ENCODE measurements around the gene CALHM5.
A peak's percentile ranks its signal among the peaks of the same experiment; 100 is the strongest.
"Not testable (repeated sequence)": the region's sequence is repeated elsewhere in the genome, so short reads cannot be mapped to it uniquely, and the experiment has no call there.

CALHM5 gene

GRCh38 chr6:116511424-116512110 is at the start of gene CALHM5:
Gene CALHM5, plus strand, starts transcription at chr6:116511639. Its CDS starts 58 bp downstream, at chr6:116511697.
- DNase-seq: no peak

GRCh38 chr6:116461932-116462885 is 49.2 kb upstream of the CALHM5 start:
- no peak for DNase-seq

GRCh38 chr6:116463301-116463700 is 48.1 kb upstream of the CALHM5 start:
- no peak for DNase-seq

- peak; percentile 16 to 90 for DNase-seq
Measured at GRCh38 chr6:116465246-116465645, 46.2 kb upstream of the CALHM5 start.

DNA sequence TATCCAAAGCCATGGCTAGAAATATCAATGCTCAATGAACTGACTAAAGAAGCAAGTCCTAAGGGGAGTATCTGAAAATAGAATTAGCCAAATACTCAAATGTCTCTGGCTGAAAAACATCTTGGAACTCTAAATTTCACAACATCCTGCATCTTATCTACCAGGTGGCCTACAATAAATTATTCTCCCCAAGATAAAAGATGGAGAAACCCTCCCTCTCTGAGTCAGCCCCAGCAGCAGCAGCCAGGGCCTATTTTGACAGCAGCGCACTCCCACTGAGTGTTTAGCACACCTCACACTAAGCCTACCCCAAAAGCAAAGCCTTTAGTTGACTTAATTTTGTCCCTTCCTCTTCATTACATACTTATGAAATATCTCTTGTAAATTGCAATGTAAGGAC is 44.3 kb upstream of the CALHM5 start:
- DNase-seq: no peak

DNA sequence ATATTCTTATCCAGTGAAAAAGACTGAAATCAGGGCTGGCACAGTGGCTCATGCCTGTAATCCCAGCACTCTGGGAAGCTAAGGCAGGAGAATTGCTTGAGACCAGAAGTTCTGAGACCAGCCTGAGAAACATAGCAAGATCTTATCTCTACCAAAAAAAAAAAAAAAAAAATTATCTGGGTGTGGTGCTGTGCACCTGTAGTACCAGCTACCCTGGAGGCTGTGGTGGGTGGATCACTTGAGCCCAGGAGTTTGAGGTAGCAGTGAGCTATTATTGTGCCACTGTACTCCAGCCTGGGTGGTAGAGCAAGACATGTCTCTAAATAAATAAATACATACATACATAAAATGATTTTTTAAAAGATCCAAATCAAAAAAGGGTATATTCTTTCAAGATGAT is 43.9 kb upstream of the CALHM5 start:
- no peak for DNase-seq

DNA sequence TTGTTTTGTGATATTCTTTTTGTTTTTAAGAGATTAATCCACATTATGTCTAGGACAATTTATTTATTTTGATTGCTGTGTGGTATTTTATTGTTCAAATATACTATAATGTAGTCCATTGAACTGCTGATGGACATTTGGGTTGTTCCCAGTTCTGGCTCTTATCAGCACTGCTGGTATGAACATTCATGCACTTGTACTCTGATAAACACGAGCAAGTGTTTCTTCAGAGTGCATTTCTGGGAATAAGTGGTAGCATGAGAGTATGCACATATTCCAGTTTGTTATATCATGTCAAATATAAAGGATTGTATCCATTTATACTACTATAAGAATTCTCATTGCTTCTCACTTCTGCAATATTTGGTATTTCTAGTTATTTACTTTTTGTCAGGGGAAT is 43.1 kb upstream of the CALHM5 start:
- DNase-seq: no peak

DNA sequence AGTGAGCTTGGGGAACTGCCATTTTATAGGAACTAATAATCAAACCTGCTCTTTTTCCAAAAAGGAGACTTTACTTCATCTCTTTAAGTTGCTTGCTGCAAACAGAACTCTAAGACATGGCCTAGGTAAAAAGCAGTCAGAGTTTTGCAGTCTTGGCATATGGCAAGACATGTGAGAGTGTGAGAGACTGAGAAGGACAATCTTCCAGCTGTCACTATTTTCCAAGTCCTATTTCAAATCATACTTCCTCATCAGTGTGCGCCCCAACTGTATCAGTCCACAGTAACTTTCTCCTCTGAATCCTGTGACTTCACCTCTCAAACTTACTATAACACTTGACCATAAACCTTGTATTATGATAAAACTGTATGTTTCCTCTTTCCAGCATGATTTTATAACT is 39.9 kb upstream of the CALHM5 start:
- DNase-seq: no peak

GRCh38 chr6:116472706-116473105 is 38.7 kb upstream of the CALHM5 start:
- no peak for DNase-seq

GRCh38 chr6:116475141-116475540 is 36.3 kb upstream of the CALHM5 start:
- DNase-seq: peak in 1 of 2 donors; percentile 38

DNA sequence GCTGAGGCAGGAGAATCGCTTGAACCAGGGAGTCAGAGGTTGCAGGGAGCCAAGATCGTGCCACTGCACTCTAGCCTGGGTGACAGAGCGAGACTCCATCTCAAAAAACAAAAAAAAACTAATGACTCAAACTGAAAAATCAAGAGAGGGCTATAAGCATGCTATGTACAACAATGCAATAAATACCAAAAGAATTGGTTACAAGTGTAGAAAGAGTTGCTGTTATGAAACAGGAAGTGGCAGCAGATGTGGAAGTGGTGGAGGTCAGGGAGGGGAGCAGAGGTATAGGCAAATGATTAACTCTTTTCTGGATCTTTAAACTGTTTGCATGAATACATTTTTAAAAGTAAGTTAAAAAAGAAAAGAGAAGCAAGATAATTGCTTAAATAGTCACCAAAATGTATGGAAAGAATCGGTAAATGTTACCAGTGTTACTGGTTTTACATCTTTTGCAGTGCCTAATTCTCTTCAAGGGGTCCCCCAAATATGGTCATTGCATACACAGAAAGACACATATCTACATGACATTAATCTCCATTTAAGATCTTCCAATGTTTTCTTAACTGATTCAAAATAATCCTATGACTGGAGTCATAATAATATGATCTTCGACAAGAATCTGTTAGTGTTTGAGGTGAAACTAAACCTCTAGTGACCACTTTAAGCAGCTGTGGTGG is 35.3 kb upstream of the CALHM5 start:
- DNase-seq: peak in 1 of 2 donors; percentile 87

DNA sequence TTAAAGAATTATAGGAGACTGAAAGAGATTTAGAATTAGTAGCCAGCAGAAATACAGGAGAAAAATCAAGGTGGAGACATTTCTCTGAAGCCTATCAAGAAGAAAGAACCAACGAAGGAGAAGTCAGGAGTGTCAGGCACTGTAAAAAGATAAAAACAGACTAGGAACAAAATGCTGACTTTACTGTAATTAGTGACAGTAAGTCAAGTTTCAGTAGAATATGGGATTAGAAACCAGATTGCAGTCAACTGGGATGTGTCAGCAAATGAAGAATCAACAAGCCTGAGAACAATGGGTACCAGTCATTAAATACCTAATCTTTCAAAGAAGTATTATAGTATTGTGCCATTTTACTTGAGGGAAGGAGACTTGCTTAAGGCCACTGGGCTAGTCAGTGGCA is 28.7 kb upstream of the CALHM5 start:
- DNase-seq: no peak

- DNase-seq: no peak
Measured at GRCh38 chr6:116483616-116484015, 27.8 kb upstream of the CALHM5 start.

DNA sequence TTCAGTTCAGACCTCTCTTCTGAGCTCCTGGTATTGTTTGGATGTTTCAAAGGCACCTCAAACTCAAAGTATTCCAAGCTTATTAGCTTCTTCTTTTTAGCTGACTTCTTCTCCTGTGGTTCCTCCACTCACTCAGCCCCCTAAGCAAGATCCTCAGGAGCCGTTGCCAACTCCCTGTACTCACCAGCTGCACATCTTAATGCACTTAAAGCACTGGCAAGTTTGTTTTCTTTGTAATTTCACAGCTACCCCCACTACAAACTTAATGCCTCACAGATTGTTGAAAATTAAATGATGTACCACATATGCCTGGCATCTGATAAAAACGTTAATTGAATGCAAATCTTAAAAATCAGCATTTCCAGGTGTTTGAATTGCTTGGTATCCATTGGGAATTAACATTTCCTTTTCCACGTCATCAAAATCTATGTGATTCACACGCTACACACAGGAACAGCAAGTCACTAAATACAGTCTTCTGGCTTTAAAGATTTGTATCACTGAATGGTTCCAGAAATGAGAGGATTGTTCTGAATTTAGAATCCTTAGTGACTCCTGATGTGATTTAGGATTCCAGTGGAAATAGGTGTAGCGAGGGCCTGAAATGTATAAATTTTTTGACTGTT is 25.8 kb upstream of the CALHM5 start:
- no peak for DNase-seq

- no peak for DNase-seq
Measured at GRCh38 chr6:116491610-116492330, 19.7 kb upstream of the CALHM5 start.

DNA sequence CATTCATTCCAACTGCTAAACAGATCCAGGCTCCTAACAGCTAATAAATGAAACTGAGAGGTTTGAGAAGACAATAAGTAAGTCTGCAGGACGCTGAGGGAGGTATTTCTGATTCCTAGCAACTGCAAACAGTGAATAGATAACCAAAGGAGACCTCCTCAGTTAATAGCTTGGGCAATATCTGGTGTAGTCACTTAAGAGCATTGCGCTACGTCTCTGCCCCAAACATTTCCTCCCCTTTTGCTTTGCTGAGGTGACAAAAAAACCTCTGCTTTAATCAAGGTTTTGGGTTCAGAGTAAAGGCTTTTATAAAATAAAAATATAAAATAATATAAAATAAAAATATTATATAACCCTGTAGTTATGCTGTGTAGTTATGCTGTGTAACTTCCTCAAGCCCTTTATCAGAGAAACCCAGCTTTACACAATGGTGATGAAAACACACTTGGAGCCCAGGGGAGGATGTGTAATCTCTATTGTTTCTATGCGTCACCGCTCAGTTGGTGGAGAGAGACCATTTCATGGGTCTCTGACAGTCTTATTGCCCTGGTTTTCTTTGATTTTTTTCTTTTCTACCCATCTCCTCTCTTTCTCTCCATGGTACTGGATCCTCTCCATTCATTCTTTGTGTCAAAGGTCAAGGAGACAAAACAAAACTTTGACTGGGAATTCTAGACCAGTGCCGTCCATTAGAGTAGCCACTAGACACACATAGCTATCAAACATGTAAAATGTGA is 18.9 kb upstream of the CALHM5 start:
- no peak for DNase-seq

- not testable (repeated sequence) for DNase-seq
Measured at GRCh38 chr6:116495161-116495560, 16.3 kb upstream of the CALHM5 start.

GRCh38 chr6:116497113-116497676 is 14.2 kb upstream of the CALHM5 start:
- DNase-seq: no peak

- no peak for DNase-seq
Measured at GRCh38 chr6:116500969-116501433, 10.4 kb upstream of the CALHM5 start.

DNA sequence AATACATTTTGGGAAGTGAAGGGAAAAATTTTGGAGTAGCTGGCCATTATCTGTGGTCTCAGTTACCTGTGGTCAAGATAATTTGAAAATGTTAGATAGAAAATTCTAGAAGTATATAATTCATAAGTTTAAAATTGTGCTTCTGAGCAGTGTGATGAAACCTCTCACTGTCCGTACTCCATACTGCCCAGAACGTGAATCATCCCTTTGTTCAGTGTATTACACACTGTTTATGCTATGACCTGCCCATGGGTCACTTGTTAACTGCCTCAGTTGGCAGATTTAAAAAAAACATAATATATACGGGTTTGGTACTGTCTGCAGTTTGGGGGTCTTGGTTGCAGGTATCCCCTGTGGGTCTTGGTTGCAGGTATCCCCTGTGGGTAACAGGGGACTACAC is 4.1 kb upstream of the CALHM5 start:
- DNase-seq: no peak

- no peak for DNase-seq
Measured at GRCh38 chr6:116508527-116508926, 2.9 kb upstream of the CALHM5 start.
